Tibial nerve (tissue), 4 donors: ENCODE measurements around the gene NUP42. TPM values are rescaled to one million over a fixed set of nuclear protein-coding genes. Genes with fewer than 3 reads are reported as not detected.
"Not testable (repeated sequence)": the region's sequence is repeated elsewhere in the genome, so short reads cannot be mapped to it uniquely, and the experiment has no call there.

Source experiments
- DNase-seq, 2 donors: peaks; one replicate each; pipeline ENCODE4 v3.0.0-alpha.2; 2019; ENCODE audit warnings: low spot score in 2 of 2
- H3K27ac ChIP-seq, 4 donors: fragments of 200-600 bp; sonication (generic) in 3 of 4; one replicate each; pipeline ENCODE4 v1.5.1; 2017 to 2019; ENCODE audit warnings: mild to moderate bottlenecking in 1 of 4
- H3K27me3 ChIP-seq, 2 donors: fragments of 200-600 bp; sonication (generic) in 1 of 2; one replicate each; pipeline versions ENCODE4 v1.5.1 to v1.6.0; 2017 to 2019
- H3K36me3 ChIP-seq, 3 donors: fragments of 200-600 bp; sonication (generic); one replicate each; pipeline ENCODE4 v1.5.1; 2018 to 2019
- H3K4me1 ChIP-seq, 4 donors: fragments of 200-600 bp; sonication (generic) in 3 of 4; one replicate each; pipeline ENCODE4 v1.5.1; 2017 to 2019
- H3K4me3 ChIP-seq, 4 donors: fragments of 200-600 bp; sonication (generic) in 3 of 4; one replicate each; pipeline ENCODE4 v1.5.1; 2017 to 2019; ENCODE audit warnings: mild to moderate bottlenecking in 1 of 4, moderate library complexity in 1 of 4
- H3K9me3 ChIP-seq, 4 donors: fragments of 200-600 bp; sonication (generic) in 3 of 4; one replicate each; pipeline ENCODE4 v1.5.1; 2017 to 2019
- CTCF ChIP-seq, 5 experiments: fragments of 200-600 bp in 3 of 5; fragments of 450-650 bp in 2 of 5; sonication (generic) in 3 of 5; IDR thresholded peaks; one replicate each; pipeline ENCODE4 v1.5.1; 2016 to 2019; ENCODE audit warnings: antibody characterized with exemption in 5 of 5, mild to moderate bottlenecking in 3 of 5, moderate library complexity in 2 of 5
- EP300 ChIP-seq, 2 donors: sonication (generic); formaldehyde crosslinking; IDR thresholded peaks; one replicate each; pipeline ENCODE4 v1.6.1; 2017; ENCODE audit warnings: antibody characterized with exemption in 2 of 2, mild to moderate bottlenecking in 1 of 2
- POLR2A ChIP-seq, 2 donors: fragments of 450-650 bp; IDR thresholded peaks; one replicate each; pipeline ENCODE4 v1.6.1; 2017; ENCODE audit warnings: antibody characterized with exemption in 2 of 2, mild to moderate bottlenecking in 2 of 2, moderate library complexity in 2 of 2
- WGBS, 2 donors: methylation state at CpG; one replicate each; pipeline ENCODE4 v1.1.5; 2018; 5-methylcytosine and 5-hydroxymethylcytosine counted together
- total RNA-seq, 4 donors: library from RNA; depleted of rRNA; stranded (reverse); fragments of >200 nt; gene quantifications; one replicate each; pipeline ENCODE4 v1.1.0, GENCODE V29; 2016

The NUP42 gene
- total RNA-seq, 4 donors from 2014 or later, result 19.2 to 45.6 (median 35.8) TPM

GRCh38 chr7:23220690-23221305 is 39.0 kb downstream of the NUP42 start:
- no peaks in the 10 kb centered on the region for H3K36me3 ChIP-seq
- no peaks in the 10 kb centered on the region for H3K9me3 ChIP-seq
- WGBS, 2 donors, result 71 to 74% methylated on average over 10 of the region's 10 CpGs
- H3K4me3 ChIP-seq, result no peak overlapping the region
- H3K27ac ChIP-seq, result no peak overlapping the region
- no peak for TF ChIP-seq POLR2A (IDR thresholded peaks at IDR 0.05)
- TF ChIP-seq EP300 (IDR thresholded peaks at IDR 0.05), result no peak
- TF ChIP-seq CTCF (IDR thresholded peaks at IDR 0.05), result no peak
- no peak for DNase-seq
- H3K27me3 ChIP-seq, result no peaks in the 10 kb centered on the region
- H3K4me1 ChIP-seq, result no peaks in the 10 kb centered on the region

- no peak for DNase-seq
- no peaks in the 10 kb centered on the region for H3K9me3 ChIP-seq
- TF ChIP-seq CTCF (IDR thresholded peaks at IDR 0.05), result no peak
- TF ChIP-seq POLR2A (IDR thresholded peaks at IDR 0.05), result no peak
- TF ChIP-seq EP300 (IDR thresholded peaks at IDR 0.05), result no peak
- no peak overlapping the region for H3K27ac ChIP-seq
- H3K27me3 ChIP-seq, result no peaks in the 10 kb centered on the region
- WGBS, 2 donors, result 32 to 39% methylated on average over 5 of the region's 5 CpGs
- H3K36me3 ChIP-seq, result no peaks in the 10 kb centered on the region
- H3K4me3 ChIP-seq, result no peak overlapping the region
- H3K4me1 ChIP-seq, result no peaks in the 10 kb centered on the region
These were observed 40.7 kb downstream of the NUP42 start for GRCh38 chr7:23222439-23223030.

GRCh38 chr7:23224364-23224763 is 42.5 kb downstream of the NUP42 start:
- H3K27me3 ChIP-seq, H3K27ac ChIP-seq, H3K4me3 ChIP-seq, H3K9me3 ChIP-seq, H3K4me1 ChIP-seq, H3K36me3 ChIP-seq, DNase-seq: not testable (repeated sequence)
- 85 to 88% methylated on average over 4 of the region's 4 CpGs for WGBS, 2 donors

- TF ChIP-seq EP300 (IDR thresholded peaks at IDR 0.05) (no peak), POLR2A (IDR thresholded peaks at IDR 0.05) (no peak), CTCF (IDR thresholded peaks at IDR 0.05) (no peak)
- peaks cover 0 to 5% (median 0%) of the 10 kb centered on the region in 4 donors for H3K9me3 ChIP-seq
- H3K36me3 ChIP-seq, result no peaks in the 10 kb centered on the region
- H3K4me1 ChIP-seq, result no peaks in the 10 kb centered on the region
- H3K27me3 ChIP-seq, result no peaks in the 10 kb centered on the region
- WGBS, 2 donors, result 76 to 81% methylated on average over 4 of the region's 4 CpGs
- no peak for DNase-seq
- H3K4me3 ChIP-seq, result no peak overlapping the region
- H3K27ac ChIP-seq, result no peak overlapping the region
These were observed 45.1 kb downstream of the NUP42 start for GRCh38 chr7:23226844-23227450.

- WGBS, 2 donors, result 95 to 96% methylated on average over 2 of the region's 2 CpGs
These were observed 46.6 kb downstream of the NUP42 start for GRCh38 chr7:23228412-23228811.

More at GRCh38 chr7:23228412-23228811, 46.6 kb downstream of the NUP42 start:
- Histone ChIP-seq H3K4me1 (no peaks in the 10 kb centered on the region), H3K27me3 (no peaks in the 10 kb centered on the region), H3K9me3 (peaks cover 0 to 5% (median 0%) of the 10 kb centered on the region in 4 donors), H3K4me3 (no peak overlapping the region), H3K27ac (no peak overlapping the region), H3K36me3 (no peaks in the 10 kb centered on the region)
- TF ChIP-seq CTCF (IDR thresholded peaks at IDR 0.05) (no peak), POLR2A (IDR thresholded peaks at IDR 0.05) (no peak), EP300 (IDR thresholded peaks at IDR 0.05) (no peak)
- DNase-seq, result no peak
